ENCODE data around the gene ADAM12. TPM values are rescaled to one million over a fixed set of nuclear protein-coding genes. Genes with fewer than 3 reads are reported as not detected.

ADAM12 gene
- total RNA-seq, 2 experiments from 2014 or later: 1.2 to 1.5 TPM

DNA sequence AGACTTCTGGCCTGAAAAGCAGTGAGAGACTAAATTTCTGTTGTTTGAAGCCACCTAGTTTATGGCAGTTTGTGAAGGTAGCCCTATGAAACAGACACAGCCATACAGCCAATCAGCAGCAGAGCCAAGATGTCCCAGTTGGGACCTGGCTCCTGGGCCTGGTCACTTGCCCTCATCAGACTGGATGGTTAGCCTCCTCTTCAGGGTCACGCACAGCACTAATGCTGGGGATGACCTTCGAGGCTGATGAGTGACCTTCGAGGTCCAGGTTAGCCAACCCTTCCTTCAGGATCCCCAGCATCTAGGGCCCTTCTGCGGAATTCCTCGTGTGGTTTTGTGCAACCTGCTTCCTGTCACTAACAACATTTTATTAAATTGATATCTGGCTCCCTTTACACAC is 262.3 kb downstream of the ADAM12 start:
- Histone ChIP-seq H3K36me3 (ENCODE audit: insufficient read depth, low read length) (no peaks in the 10 kb centered on the region), H3K4me3 (ENCODE audit: low read length) (no peak overlapping the region), H3K27me3 (ENCODE audit: control insufficient read depth in 1 of 2, insufficient read depth in 2 of 2, low read length in 2 of 2) (no peaks in the 10 kb centered on the region), H3K27ac (ENCODE audit: low read depth in 1 of 2, low read length in 2 of 2) (no peak overlapping the region), H3K4me1 (ENCODE audit: insufficient read depth, low read length) (no peaks in the 10 kb centered on the region), H3K9me3 (ENCODE audit: control insufficient read depth in 1 of 2, insufficient read depth in 1 of 2, low read length in 2 of 2) (peaks cover 0 to 10% of the 10 kb centered on the region in 2 experiments)
- ATAC-seq (ENCODE audit: poor library complexity): no peak
- DNase-seq: no peak
- no peak overlapping the region for H3K27ac Mint-ChIP-seq
- ChIA-PET CTCF (no interaction called here), POLR2A (no interaction called here)
- H3K27me3 Mint-ChIP-seq: no peaks in the 10 kb centered on the region
- TF ChIP-seq, protein P1, sequence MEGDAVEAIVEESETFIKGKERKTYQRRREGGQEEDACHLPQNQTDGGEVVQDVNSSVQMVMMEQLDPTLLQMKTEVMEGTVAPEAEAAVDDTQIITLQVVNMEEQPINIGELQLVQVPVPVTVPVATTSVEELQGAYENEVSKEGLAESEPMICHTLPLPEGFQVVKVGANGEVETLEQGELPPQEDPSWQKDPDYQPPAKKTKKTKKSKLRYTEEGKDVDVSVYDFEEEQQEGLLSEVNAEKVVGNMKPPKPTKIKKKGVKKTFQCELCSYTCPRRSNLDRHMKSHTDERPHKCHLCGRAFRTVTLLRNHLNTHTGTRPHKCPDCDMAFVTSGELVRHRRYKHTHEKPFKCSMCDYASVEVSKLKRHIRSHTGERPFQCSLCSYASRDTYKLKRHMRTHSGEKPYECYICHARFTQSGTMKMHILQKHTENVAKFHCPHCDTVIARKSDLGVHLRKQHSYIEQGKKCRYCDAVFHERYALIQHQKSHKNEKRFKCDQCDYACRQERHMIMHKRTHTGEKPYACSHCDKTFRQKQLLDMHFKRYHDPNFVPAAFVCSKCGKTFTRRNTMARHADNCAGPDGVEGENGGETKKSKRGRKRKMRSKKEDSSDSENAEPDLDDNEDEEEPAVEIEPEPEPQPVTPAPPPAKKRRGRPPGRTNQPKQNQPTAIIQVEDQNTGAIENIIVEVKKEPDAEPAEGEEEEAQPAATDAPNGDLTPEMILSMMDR (IDR thresholded peaks at IDR 0.05): no peak
- no peaks in the 10 kb centered on the region for H3K36me3 Mint-ChIP-seq (ENCODE audit: low read depth)
- no peaks in the 10 kb centered on the region for H3K4me1 Mint-ChIP-seq (ENCODE audit: low read depth)
- intact Hi-C loops (cut with DNase I, micrococcal nuclease): no loop called here
- H3K4me3 Mint-ChIP-seq: no peak overlapping the region
- no peaks in the 10 kb centered on the region for H3K9me3 Mint-ChIP-seq

DNA sequence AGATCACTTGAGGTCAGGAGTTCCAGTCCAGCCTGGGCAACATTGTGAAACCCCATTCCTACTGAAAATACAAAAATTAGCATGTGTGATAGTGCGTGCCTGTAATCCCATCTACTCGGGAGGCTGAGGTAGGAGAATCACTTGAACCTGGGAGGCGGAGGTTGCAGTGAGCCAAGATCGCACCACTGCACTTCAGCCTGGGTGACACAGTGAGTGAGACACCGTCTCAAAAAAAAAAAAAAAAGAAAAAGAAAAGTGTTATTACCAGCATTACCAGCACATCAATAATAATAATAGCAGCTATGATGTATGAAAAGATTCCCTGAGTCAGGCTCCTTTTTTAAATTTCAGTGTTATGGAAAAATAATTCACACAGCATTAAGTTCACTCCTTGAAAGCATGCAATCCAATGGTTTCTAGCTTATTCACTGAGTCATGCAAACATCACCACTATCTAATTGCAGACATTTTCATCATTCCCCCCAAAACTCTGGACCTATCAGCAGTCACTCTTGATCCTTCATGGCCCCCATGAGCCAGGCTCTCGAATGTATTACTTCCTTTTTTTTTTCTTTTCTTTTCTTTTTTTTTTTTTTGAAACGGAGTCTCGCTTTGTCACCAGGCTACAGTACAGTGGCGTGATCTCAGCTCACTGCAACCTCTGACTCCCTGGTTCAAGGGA is 263.5 kb downstream of the ADAM12 start:
- intact Hi-C loops (cut with DNase I, micrococcal nuclease): no loop called here
- TF ChIP-seq, protein P1 (IDR thresholded peaks at IDR 0.05): no peak
- no peak overlapping the region for H3K4me3 ChIP-seq (ENCODE audit: low read length)
- no peaks in the 10 kb centered on the region for H3K27me3 ChIP-seq (ENCODE audit: control insufficient read depth in 1 of 2, insufficient read depth in 2 of 2, low read length in 2 of 2)
- no peak overlapping the region for H3K27ac Mint-ChIP-seq
- ATAC-seq (ENCODE audit: poor library complexity): no peak
- no peaks in the 10 kb centered on the region for H3K27me3 Mint-ChIP-seq
- H3K9me3 ChIP-seq (ENCODE audit: control insufficient read depth in 1 of 2, insufficient read depth in 1 of 2, low read length in 2 of 2): peaks cover 0 to 10% of the 10 kb centered on the region in 2 experiments
- ChIA-PET POLR2A (no interaction called here), CTCF (interaction anchor here (0.7 kb wide), 1 partner anchor 40 kb away, joined by 4 read pairs; no protein-coding TSS in a partner anchor)
- no peaks in the 10 kb centered on the region for H3K36me3 Mint-ChIP-seq (ENCODE audit: low read depth)
- no peak overlapping the region for H3K4me3 Mint-ChIP-seq
- H3K9me3 Mint-ChIP-seq: no peaks in the 10 kb centered on the region
- H3K36me3 ChIP-seq (ENCODE audit: insufficient read depth, low read length): no peaks in the 10 kb centered on the region
- no peak for DNase-seq
- H3K4me1 Mint-ChIP-seq (ENCODE audit: low read depth): no peaks in the 10 kb centered on the region
- H3K27ac ChIP-seq (ENCODE audit: low read depth in 1 of 2, low read length in 2 of 2): no peak overlapping the region
- no peaks in the 10 kb centered on the region for H3K4me1 ChIP-seq (ENCODE audit: insufficient read depth, low read length)

DNA sequence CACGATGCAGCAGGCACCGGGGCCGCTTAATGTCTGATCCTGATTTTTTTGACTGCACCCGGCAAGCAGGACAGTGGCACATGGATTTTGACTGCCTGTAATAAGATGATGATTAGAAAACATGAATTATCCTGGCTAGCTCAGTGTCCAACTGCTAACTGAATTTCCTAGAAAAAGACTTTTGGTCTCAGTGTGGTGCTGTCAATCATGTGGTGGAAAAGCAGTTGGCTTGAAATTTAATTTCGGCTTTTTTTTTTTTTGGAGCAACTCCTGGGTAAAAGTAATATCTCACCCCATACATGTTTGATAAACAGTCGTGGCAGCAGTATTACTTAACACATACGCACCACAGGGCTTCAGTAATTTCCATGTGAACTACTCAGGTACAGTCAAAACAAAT is 264.2 kb downstream of the ADAM12 start:
- no peak overlapping the region for H3K4me3 ChIP-seq (ENCODE audit: low read length)
- peaks cover 0 to 10% of the 10 kb centered on the region in 2 experiments for H3K9me3 ChIP-seq (ENCODE audit: control insufficient read depth in 1 of 2, insufficient read depth in 1 of 2, low read length in 2 of 2)
- Mint-ChIP-seq H3K4me1 (ENCODE audit: low read depth) (no peaks in the 10 kb centered on the region), H3K9me3 (no peaks in the 10 kb centered on the region), H3K36me3 (ENCODE audit: low read depth) (no peaks in the 10 kb centered on the region), H3K27ac (no peak overlapping the region), H3K27me3 (no peaks in the 10 kb centered on the region), H3K4me3 (no peak overlapping the region)
- no peak overlapping the region for H3K27ac ChIP-seq (ENCODE audit: low read depth in 1 of 2, low read length in 2 of 2)
- no peaks in the 10 kb centered on the region for H3K36me3 ChIP-seq (ENCODE audit: insufficient read depth, low read length)
- intact Hi-C loops (cut with DNase I, micrococcal nuclease): no loop called here
- no peaks in the 10 kb centered on the region for H3K4me1 ChIP-seq (ENCODE audit: insufficient read depth, low read length)
- CTCF ChIA-PET: no interaction called here
- POLR2A ChIA-PET: no interaction called here
- TF ChIP-seq, protein P1 (IDR thresholded peaks at IDR 0.05): no peak
- ATAC-seq (ENCODE audit: poor library complexity) (no peak), DNase-seq (no peak)
- H3K27me3 ChIP-seq (ENCODE audit: control insufficient read depth in 1 of 2, insufficient read depth in 2 of 2, low read length in 2 of 2): no peaks in the 10 kb centered on the region

All from CD4-positive, alpha-beta T cell (primary cell).